Fibroblast of the aortic adventitia (primary cell): ENCODE results near the gene BBS7. TPM values are rescaled to one million over a fixed set of nuclear protein-coding genes. Genes with fewer than 3 reads are reported as not detected.

Source experiments
- DNase-seq: peaks from one replicate; pipeline ENCODE4 v3.0.0-alpha.2; 2010; ENCODE audit warnings: low read depth
- H3K4me3 ChIP-seq: 2 replicates; pipeline ENCODE4 v1.5.1; 2011; ENCODE audit warnings: low read depth, mild to moderate bottlenecking, control low read depth, low read length, moderate library complexity
- total RNA-seq: library from RNA; depleted of rRNA; stranded (reverse); fragments of >200 nt; gene quantifications from 2 replicates; pipeline ENCODE4 v1.2.3, GENCODE V29; 2012; ENCODE audit warnings: low replicate concordance
- TF ChIP-seq, protein P1 (sequence below): IDR thresholded peaks from 2 replicates; pipeline ENCODE4 v1.5.1; 2011; ENCODE audit warnings: mild to moderate bottlenecking, low read length, control low read depth, inconsistent platforms; ENCODE audit not compliant: insufficient read depth

BBS7 gene
- total RNA-seq, 1 donor = 24.3 TPM

DNA sequence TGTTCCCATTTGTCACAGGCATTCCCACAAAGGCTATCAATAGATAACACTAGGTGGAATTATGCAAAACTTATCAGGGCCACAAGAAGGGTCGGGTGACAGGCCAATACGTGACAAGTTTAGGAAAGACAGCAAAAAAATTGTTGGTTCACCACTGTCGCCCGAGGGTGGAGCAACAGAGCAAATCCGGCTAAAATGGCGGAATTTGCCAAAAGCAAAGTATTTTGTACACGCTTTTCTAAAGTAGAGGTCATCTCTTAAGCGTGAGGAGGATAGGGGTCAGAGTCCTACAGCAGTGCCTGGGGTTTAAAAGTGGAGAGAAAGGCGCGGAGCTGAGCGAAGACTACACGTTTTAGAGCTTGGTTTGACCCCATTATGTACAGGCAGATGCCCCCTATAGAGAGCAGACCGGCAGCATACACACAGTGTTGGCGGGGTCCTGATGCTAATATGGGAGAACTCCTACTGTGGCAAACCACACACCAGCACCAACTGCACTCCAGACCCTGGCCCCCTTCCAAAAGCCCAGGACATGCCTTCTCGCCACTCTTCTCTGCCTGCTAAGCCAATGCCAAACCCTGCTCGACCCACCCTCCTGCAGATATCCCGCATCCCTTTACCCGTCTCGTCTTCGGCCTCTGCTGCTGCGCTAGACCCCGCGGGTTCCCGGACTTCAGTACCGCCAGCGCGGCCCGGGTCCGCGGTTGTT, 47.3 kb downstream of the BBS7 start:
- TF ChIP-seq, protein P1, sequence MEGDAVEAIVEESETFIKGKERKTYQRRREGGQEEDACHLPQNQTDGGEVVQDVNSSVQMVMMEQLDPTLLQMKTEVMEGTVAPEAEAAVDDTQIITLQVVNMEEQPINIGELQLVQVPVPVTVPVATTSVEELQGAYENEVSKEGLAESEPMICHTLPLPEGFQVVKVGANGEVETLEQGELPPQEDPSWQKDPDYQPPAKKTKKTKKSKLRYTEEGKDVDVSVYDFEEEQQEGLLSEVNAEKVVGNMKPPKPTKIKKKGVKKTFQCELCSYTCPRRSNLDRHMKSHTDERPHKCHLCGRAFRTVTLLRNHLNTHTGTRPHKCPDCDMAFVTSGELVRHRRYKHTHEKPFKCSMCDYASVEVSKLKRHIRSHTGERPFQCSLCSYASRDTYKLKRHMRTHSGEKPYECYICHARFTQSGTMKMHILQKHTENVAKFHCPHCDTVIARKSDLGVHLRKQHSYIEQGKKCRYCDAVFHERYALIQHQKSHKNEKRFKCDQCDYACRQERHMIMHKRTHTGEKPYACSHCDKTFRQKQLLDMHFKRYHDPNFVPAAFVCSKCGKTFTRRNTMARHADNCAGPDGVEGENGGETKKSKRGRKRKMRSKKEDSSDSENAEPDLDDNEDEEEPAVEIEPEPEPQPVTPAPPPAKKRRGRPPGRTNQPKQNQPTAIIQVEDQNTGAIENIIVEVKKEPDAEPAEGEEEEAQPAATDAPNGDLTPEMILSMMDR = no peak
- DNase-seq = peak; percentile 11

GRCh38 chr4:121822047-121822446, 48.2 kb downstream of the BBS7 start:
- no peak for DNase-seq
- H3K4me3 ChIP-seq = peak overlapping the region; percentile 86
- TF ChIP-seq, protein P1 = no peak

More for the DNA sequence above, 47.3 kb downstream of the BBS7 start:
- H3K4me3 ChIP-seq = peak overlapping the region; percentile 86

- TF ChIP-seq, protein P1 = no peak
- peak; percentile 28 for DNase-seq
- no peak overlapping the region for H3K4me3 ChIP-seq
Measured at GRCh38 chr4:121819216-121819965, 50.9 kb downstream of the BBS7 start.

DNA sequence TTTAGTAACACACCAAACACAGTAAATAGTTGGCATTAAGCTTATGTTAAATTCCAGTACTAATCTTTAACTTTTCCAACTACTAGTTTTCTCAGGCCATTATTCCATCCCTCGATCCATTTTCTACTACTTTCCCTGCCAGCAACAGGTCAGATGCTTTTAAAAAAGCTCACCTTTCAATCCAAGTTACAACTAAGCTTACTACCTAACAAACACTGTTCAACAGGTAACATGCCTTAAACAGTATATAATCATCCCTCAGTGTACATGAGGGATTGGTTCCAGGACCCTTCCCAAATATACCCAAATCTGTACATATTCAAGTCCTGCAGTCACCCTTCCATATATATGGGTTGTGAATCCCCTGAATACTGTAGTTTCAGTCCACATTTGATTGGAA, 52.1 kb downstream of the BBS7 start:
- DNase-seq = no peak
- H3K4me3 ChIP-seq = no peak overlapping the region
- TF ChIP-seq, protein P1 = no peak

DNA sequence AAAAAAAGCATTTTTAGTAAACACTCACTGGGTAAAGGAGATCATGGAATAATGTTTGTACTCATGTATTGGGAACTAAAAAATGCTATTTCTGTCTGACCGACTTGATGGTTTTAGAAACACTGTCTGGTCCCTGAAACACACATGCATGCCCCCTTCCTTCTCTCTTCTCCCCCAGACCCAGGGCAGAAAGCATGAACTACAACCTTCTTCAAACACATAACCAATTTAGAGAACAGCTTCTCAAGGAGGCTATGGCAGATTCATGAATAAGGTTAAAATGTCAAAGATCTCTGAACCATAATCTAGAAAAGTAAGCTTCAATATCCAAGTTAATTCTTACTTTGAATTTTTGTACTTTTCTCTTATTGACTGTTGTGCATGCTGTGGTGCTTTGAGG, 52.6 kb downstream of the BBS7 start:
- TF ChIP-seq, protein P1 = no peak
- H3K4me3 ChIP-seq = no peak overlapping the region
- DNase-seq = no peak

DNA sequence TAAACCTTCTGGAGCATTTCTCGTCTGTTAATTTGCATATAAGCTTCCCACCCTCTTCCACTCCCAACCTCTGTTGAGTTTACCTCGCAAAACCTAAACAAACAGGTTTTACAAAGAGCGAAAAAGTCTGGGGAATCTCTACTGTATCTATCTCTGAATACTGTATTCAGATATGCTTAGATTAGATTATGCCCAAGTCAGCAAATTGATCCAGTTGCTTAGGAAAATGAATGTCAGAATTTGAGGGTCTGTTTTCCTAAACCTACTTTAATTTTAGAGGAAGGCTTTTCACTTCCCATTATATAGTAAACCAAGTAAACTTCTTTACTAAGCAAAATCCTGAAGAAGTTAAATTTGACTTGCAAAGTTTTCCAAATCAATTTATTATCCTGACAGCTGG, 53.3 kb downstream of the BBS7 start:
- H3K4me3 ChIP-seq = no peak overlapping the region
- TF ChIP-seq, protein P1 = no peak
- DNase-seq = no peak
